ENCODE measurements around the gene DNASE1L2. TPM values are rescaled to one million over a fixed set of nuclear protein-coding genes. Genes with fewer than 3 reads are reported as not detected.
"Not testable (repeated sequence)": the region's sequence is repeated elsewhere in the genome, so short reads cannot be mapped to it uniquely, and the experiment has no call there.

DNASE1L2 gene
- total and polyA plus RNA-seq, 4 donors, result 0.13 to 0.67 (median 0.28) TPM

DNA sequence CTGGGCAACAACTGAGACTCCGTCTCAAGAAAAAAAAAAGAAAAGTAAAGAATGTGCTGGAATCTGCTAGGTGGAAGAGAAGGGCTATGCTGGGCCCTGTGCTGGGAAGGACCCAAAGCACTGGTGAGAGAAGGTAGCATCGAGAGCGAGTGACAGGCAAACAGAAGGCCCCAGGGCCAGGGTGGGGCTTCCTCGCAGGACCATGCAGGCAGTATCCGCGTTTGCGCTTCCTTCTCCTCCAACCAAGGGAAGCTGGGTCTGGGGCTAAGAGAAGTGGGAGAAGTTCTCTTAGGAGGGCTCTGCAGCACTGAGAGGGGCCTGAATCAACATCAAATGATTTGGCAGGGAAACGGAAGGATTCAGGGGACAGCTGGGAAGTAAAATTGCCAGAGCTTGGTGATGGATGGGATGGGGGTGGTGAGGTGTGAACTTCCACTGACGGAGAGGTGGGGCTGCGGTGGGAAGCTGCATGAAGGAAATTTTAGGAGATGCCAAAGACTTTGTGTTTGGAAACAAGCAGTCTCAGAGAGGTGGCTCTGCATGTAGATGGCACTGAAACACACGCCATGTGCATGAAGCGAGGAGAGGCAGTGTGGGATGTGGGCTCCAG, 20.4 kb downstream of the DNASE1L2 start:
- Histone ChIP-seq H3K4me3 (ENCODE audit: low read depth in 1 of 3, low read length in 3 of 3) (no peak overlapping the region), H3K4me1 (ENCODE audit: control insufficient read depth in 4 of 4, insufficient read depth in 4 of 4, low read length in 3 of 4) (peaks cover 2 to 26% (median 20%) of the 10 kb centered on the region in 4 donors), H3K27ac (ENCODE audit: low read depth in 1 of 2, low read length in 2 of 2) (no peak overlapping the region), H3K9ac (ENCODE audit: low read depth in 1 of 2, low read length in 2 of 2) (no peak overlapping the region), H3K27me3 (ENCODE audit: control insufficient read depth in 4 of 4, insufficient read depth in 4 of 4, low read length in 3 of 4) (no peaks in the 10 kb centered on the region), H3K9me3 (ENCODE audit: control insufficient read depth in 4 of 4, low read length in 3 of 4) (no peaks in the 10 kb centered on the region), H3K36me3 (ENCODE audit: control insufficient read depth in 4 of 4, insufficient read depth in 3 of 4, low read depth in 1 of 4, low read length in 3 of 4) (peaks cover 14 to 59% (median 33%) of the 10 kb centered on the region in 4 donors)
- WGBS, result 91% methylated on average over 12 of the region's 12 CpGs
- TF ChIP-seq FOXA1 (IDR thresholded peaks at IDR 0.05) (no peak), RAD21 (IDR thresholded peaks at IDR 0.05) (no peak), GABPA (IDR thresholded peaks at IDR 0.05 in 1 of 2, conservative IDR thresholded peaks at IDR 0.05 in 1 of 2) (no peak), NR2F2 (IDR thresholded peaks at IDR 0.05) (no peak), FOXA2 (IDR thresholded peaks at IDR 0.05) (no peak)
- TF ChIP-seq, protein P1, sequence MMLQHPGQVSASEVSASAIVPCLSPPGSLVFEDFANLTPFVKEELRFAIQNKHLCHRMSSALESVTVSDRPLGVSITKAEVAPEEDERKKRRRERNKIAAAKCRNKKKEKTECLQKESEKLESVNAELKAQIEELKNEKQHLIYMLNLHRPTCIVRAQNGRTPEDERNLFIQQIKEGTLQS (IDR thresholded peaks at IDR 0.05), result no peak
- DNase-seq (ENCODE audit: low spot score), result no peak

DNA sequence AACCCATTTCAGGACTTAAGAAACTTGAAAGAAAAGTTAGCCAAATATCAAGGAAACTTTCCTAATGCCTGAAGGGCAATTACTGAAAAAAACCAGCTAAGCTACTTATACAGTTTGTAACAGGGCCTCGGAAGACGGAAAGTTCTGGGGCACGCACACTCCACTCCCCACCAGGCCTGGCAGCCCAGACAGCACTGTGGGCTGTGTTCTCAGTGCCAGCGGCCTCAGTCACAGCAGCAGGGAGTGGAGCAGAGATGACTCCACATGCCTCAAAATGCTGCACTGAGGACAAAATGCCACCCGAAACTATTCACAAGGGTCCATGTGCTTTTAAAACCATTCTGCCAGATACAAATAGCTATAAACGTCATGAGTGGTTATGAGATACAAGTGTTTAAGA, 21.5 kb downstream of the DNASE1L2 start:
- H3K36me3 ChIP-seq (ENCODE audit: control insufficient read depth in 4 of 4, insufficient read depth in 3 of 4, low read depth in 1 of 4, low read length in 3 of 4), result peaks cover 21 to 69% (median 43%) of the 10 kb centered on the region in 4 donors
- 97% methylated on average over 6 of the region's 6 CpGs for WGBS
- DNase-seq (ENCODE audit: low spot score), result no peak
- H3K27me3 ChIP-seq (ENCODE audit: control insufficient read depth in 4 of 4, insufficient read depth in 4 of 4, low read length in 3 of 4), result no peaks in the 10 kb centered on the region
- no peaks in the 10 kb centered on the region for H3K9me3 ChIP-seq (ENCODE audit: control insufficient read depth in 4 of 4, low read length in 3 of 4)
- peaks cover 0 to 15% (median 12%) of the 10 kb centered on the region in 4 donors for H3K4me1 ChIP-seq (ENCODE audit: control insufficient read depth in 4 of 4, insufficient read depth in 4 of 4, low read length in 3 of 4)
- TF ChIP-seq, protein P2, sequence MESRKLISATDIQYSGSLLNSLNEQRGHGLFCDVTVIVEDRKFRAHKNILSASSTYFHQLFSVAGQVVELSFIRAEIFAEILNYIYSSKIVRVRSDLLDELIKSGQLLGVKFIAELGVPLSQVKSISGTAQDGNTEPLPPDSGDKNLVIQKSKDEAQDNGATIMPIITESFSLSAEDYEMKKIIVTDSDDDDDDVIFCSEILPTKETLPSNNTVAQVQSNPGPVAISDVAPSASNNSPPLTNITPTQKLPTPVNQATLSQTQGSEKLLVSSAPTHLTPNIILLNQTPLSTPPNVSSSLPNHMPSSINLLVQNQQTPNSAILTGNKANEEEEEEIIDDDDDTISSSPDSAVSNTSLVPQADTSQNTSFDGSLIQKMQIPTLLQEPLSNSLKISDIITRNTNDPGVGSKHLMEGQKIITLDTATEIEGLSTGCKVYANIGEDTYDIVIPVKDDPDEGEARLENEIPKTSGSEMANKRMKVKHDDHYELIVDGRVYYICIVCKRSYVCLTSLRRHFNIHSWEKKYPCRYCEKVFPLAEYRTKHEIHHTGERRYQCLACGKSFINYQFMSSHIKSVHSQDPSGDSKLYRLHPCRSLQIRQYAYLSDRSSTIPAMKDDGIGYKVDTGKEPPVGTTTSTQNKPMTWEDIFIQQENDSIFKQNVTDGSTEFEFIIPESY (IDR thresholded peaks at IDR 0.05), result no peak
- TF ChIP-seq GABPA (IDR thresholded peaks at IDR 0.05 in 1 of 2, conservative IDR thresholded peaks at IDR 0.05 in 1 of 2) (no peak), FOXA1 (IDR thresholded peaks at IDR 0.05) (no peak), HNF4G (IDR thresholded peaks at IDR 0.05) (no peak), YY1 (IDR thresholded peaks at IDR 0.05) (no peak), RAD21 (IDR thresholded peaks at IDR 0.05) (no peak), FOXA2 (IDR thresholded peaks at IDR 0.05) (no peak), NR2F2 (IDR thresholded peaks at IDR 0.05) (no peak), SP1 (IDR thresholded peaks at IDR 0.05) (no peak), RXRA (IDR thresholded peaks at IDR 0.05) (no peak), TAF1 (conservative IDR thresholded peaks at IDR 0.05) (no peak), EGR1 (IDR thresholded peaks at IDR 0.05; ENCODE audit: low read depth in 2 of 2) (no peak)
- TF ChIP-seq, protein P1 (IDR thresholded peaks at IDR 0.05), result no peak
- TF ChIP-seq, protein P3, sequence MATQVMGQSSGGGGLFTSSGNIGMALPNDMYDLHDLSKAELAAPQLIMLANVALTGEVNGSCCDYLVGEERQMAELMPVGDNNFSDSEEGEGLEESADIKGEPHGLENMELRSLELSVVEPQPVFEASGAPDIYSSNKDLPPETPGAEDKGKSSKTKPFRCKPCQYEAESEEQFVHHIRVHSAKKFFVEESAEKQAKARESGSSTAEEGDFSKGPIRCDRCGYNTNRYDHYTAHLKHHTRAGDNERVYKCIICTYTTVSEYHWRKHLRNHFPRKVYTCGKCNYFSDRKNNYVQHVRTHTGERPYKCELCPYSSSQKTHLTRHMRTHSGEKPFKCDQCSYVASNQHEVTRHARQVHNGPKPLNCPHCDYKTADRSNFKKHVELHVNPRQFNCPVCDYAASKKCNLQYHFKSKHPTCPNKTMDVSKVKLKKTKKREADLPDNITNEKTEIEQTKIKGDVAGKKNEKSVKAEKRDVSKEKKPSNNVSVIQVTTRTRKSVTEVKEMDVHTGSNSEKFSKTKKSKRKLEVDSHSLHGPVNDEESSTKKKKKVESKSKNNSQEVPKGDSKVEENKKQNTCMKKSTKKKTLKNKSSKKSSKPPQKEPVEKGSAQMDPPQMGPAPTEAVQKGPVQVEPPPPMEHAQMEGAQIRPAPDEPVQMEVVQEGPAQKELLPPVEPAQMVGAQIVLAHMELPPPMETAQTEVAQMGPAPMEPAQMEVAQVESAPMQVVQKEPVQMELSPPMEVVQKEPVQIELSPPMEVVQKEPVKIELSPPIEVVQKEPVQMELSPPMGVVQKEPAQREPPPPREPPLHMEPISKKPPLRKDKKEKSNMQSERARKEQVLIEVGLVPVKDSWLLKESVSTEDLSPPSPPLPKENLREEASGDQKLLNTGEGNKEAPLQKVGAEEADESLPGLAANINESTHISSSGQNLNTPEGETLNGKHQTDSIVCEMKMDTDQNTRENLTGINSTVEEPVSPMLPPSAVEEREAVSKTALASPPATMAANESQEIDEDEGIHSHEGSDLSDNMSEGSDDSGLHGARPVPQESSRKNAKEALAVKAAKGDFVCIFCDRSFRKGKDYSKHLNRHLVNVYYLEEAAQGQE (IDR thresholded peaks at IDR 0.05), result no peak
- TF ChIP-seq, protein P4, sequence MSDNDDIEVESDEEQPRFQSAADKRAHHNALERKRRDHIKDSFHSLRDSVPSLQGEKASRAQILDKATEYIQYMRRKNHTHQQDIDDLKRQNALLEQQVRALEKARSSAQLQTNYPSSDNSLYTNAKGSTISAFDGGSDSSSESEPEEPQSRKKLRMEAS (IDR thresholded peaks at IDR 0.05), result no peak
- no peak overlapping the region for H3K9ac ChIP-seq (ENCODE audit: low read depth in 1 of 2, low read length in 2 of 2)
- H3K27ac ChIP-seq (ENCODE audit: low read depth in 1 of 2, low read length in 2 of 2), result no peak overlapping the region
- H3K4me3 ChIP-seq (ENCODE audit: low read depth in 1 of 3, low read length in 3 of 3), result no peak overlapping the region

DNA sequence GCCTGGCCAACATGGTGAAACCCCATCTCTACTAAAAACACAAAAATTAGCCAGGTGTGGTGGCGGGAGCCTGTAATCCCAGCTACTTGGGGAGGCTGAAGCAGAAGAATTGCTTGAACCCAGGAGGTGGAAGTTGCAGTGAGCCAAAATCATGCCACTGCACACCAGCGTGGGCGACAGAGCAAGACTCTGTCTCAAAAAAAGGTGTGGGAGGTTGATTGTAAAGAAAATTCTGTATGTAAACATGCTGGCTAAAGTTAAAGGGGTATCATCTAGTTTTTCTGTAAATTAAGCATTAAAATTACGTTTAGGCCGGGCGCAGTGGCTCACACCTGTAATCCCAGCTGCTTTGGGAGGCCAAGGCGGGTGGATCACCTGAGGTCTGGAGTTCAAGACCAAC, 22.3 kb downstream of the DNASE1L2 start:
- not testable (repeated sequence) for H3K4me1 ChIP-seq (ENCODE audit: control insufficient read depth in 4 of 4, insufficient read depth in 4 of 4, low read length in 3 of 4); H3K27ac ChIP-seq (ENCODE audit: low read depth in 1 of 2, low read length in 2 of 2); H3K4me3 ChIP-seq (ENCODE audit: low read depth in 1 of 3, low read length in 3 of 3); DNase-seq (ENCODE audit: low spot score); H3K27me3 ChIP-seq (ENCODE audit: control insufficient read depth in 4 of 4, insufficient read depth in 4 of 4, low read length in 3 of 4); H3K9me3 ChIP-seq (ENCODE audit: control insufficient read depth in 4 of 4, low read length in 3 of 4); H3K9ac ChIP-seq (ENCODE audit: low read depth in 1 of 2, low read length in 2 of 2)
- peaks cover 23 to 75% (median 48%) of the 10 kb centered on the region in 4 donors for H3K36me3 ChIP-seq (ENCODE audit: control insufficient read depth in 4 of 4, insufficient read depth in 3 of 4, low read depth in 1 of 4, low read length in 3 of 4)
- 98% methylated on average over 7 of the region's 7 CpGs for WGBS

Measured in liver (tissue), 9 donors.